ENCODE results near the gene GPA33. TPM values are rescaled to one million over a fixed set of nuclear protein-coding genes. Genes with fewer than 3 reads are reported as not detected.
A peak's percentile ranks its signal among the peaks of the same experiment; 100 is the strongest.

GPA33 gene
- total RNA-seq, 1 donor: not detected

- no peak overlapping the region for H3K4me3 ChIP-seq (ENCODE audit: low read depth, low read length)
- DNase-seq (ENCODE audit: low read depth): no peak
- TF ChIP-seq, protein P1, sequence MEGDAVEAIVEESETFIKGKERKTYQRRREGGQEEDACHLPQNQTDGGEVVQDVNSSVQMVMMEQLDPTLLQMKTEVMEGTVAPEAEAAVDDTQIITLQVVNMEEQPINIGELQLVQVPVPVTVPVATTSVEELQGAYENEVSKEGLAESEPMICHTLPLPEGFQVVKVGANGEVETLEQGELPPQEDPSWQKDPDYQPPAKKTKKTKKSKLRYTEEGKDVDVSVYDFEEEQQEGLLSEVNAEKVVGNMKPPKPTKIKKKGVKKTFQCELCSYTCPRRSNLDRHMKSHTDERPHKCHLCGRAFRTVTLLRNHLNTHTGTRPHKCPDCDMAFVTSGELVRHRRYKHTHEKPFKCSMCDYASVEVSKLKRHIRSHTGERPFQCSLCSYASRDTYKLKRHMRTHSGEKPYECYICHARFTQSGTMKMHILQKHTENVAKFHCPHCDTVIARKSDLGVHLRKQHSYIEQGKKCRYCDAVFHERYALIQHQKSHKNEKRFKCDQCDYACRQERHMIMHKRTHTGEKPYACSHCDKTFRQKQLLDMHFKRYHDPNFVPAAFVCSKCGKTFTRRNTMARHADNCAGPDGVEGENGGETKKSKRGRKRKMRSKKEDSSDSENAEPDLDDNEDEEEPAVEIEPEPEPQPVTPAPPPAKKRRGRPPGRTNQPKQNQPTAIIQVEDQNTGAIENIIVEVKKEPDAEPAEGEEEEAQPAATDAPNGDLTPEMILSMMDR (IDR thresholded peaks at IDR 0.05; ENCODE audit: insufficient read depth, low read length): no peak
These were observed 20.4 kb upstream of the GPA33 start for GRCh38 chr1:167110586-167110985.

GRCh38 chr1:167109125-167109524, 18.9 kb upstream of the GPA33 start:
- no peak overlapping the region for H3K4me3 ChIP-seq (ENCODE audit: low read depth, low read length)
- no peak for DNase-seq (ENCODE audit: low read depth)
- TF ChIP-seq, protein P1 (IDR thresholded peaks at IDR 0.05; ENCODE audit: insufficient read depth, low read length): no peak

DNA sequence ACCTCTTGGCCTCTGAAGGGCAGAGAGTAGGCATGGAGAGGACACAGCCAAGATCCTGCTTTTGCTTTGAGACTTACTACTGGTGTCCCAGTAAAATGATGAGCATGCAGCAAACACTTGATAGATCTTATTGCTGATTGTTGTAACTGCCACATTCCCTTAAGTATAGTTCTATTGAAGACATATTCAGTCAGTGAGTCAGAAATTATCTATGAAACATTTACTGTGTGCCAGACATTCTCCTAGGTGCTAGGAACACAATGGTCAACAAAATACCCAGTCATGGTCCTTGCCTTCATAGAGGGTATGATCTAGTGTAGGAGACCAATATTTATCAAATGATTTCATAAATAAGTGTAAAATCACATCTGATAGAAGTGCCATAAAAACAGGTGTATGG, 17.3 kb upstream of the GPA33 start:
- TF ChIP-seq, protein P1 (IDR thresholded peaks at IDR 0.05; ENCODE audit: insufficient read depth, low read length): no peak
- H3K4me3 ChIP-seq (ENCODE audit: low read depth, low read length): no peak overlapping the region
- peak; percentile 2 for DNase-seq (ENCODE audit: low read depth)

GRCh38 chr1:167106119-167106461, 15.9 kb upstream of the GPA33 start:
- TF ChIP-seq, protein P1 (IDR thresholded peaks at IDR 0.05; ENCODE audit: insufficient read depth, low read length): no peak
- no peak for DNase-seq (ENCODE audit: low read depth)
- H3K4me3 ChIP-seq (ENCODE audit: low read depth, low read length): no peak overlapping the region

DNA sequence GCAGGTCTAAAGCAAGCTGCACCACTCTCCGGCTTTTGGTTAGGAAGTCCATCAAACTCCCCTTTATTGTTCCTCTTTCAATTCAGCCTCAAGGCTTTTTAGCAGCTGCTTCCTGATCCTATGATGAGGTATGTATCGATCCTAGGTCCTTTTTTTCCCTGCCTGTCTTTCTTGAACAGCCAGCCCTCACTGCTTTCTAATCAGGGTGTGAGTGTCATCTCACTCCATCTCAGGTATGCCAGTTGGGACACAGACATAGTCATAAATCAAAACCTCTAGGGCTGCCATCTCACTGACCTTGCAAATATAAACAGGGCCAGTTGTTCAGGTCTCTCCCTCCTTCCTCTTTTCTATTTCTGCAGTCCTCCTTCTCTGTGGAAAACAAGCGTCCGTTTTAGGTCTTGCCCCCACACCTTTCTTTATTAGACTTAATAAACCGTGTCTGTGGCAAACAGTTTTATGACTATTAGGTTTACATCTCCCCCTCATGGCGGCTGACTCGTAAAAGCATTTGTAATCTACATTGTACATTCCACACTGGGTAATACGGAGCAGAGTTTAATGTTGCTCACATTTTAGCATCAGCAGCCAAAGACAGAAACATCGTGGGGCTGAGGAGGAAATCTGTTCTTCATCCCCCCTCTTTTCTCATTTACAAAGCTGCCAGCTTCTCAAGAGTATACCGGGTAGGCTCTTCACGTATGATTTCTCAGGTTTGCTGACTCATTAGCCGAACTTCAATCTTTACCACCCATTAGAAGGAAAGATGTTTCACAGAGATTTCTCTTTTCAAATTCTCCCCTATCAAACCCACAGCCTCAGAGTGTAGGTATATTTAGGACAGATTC, 15.3 kb upstream of the GPA33 start:
- H3K4me3 ChIP-seq (ENCODE audit: low read depth, low read length): no peak overlapping the region
- no peak for DNase-seq (ENCODE audit: low read depth)
- TF ChIP-seq, protein P1 (IDR thresholded peaks at IDR 0.05; ENCODE audit: insufficient read depth, low read length): no peak

GRCh38 chr1:167104256-167104633, 14.1 kb upstream of the GPA33 start:
- TF ChIP-seq, protein P1 (IDR thresholded peaks at IDR 0.05; ENCODE audit: insufficient read depth, low read length): no peak
- H3K4me3 ChIP-seq (ENCODE audit: low read depth, low read length): no peak overlapping the region
- DNase-seq (ENCODE audit: low read depth): no peak

All from fibroblast of the aortic adventitia (primary cell).